ENCODE results near the gene ATG5. TPM values are rescaled to one million over a fixed set of nuclear protein-coding genes. Genes with fewer than 3 reads are reported as not detected.

ATG5 gene
- total and polyA plus RNA-seq, 2 donors (not counting 1 experiment from before 2014, with no cell fraction given) = 13.6 to 26.3 TPM

DNA sequence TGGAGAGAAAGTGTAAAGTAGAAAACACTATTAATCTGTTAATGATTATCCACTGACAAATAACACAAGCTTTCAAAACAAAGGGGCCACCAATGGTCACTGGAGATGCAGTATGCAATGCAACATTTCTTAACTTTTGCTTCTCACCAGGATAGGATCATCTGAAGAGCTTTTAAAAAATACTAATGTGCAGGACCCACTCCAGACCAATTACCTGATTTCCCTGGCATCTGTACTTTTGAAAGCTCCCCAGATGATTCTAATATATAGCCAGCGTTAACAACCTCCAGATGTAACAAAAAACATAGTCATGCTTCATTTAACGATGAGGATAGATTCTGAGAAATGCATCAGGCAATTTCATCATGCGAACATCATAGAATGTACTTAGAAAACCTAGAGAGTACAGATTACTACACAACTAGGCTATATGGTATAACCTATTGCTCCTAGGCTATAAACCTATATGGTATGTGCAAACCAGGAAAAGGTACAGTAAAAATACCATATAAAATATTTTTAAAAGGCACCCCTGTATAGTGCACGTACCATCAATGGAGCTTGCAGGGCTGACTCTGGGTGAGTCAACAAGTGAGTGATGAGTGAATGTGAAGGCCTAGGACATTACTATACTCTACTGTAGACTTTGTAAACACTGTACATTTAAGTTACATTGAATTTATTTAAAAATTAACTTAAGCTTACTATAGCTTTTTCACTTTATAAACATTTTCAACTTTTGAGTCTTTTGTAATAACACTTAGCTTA lies 69.2 kb downstream of the ATG5 start:
- DNase-seq (no peak), ATAC-seq (ENCODE audit: low read depth) (no peak)
- H3K4me3 Mint-ChIP-seq = no peak overlapping the region
- Histone ChIP-seq H3K36me3 (replicated peaks in 1 of 2; ENCODE audit: control extremely low read depth in 1 of 2, control insufficient read depth in 1 of 2, extremely low read depth in 1 of 2, insufficient read depth in 2 of 2, low read length in 1 of 2) (peaks cover 0 to 1% of the 10 kb centered on the region in 2 experiments), H3K9ac (ENCODE audit: low read length) (no peak overlapping the region), H2AFZ (ENCODE audit: insufficient read depth, low read depth, low read length, poor library complexity, severe bottlenecking) (no peak overlapping the region), H3K4me3 (ENCODE audit: control extremely low read depth in 1 of 5, extremely low read depth in 1 of 5, insufficient read depth in 1 of 5, low read depth in 2 of 5, low read length in 4 of 5) (no peak overlapping the region), H3K9me3 (ENCODE audit: control extremely low read depth in 1 of 3, control insufficient read depth in 2 of 3, insufficient read depth in 1 of 3, low read length in 2 of 3) (no peaks in the 10 kb centered on the region), H3K79me2 (ENCODE audit: control insufficient read depth, insufficient read depth, low read length) (peaks cover 17% of the 10 kb centered on the region), H3K27me3 (replicated peaks in 1 of 4; ENCODE audit: control extremely low read depth in 1 of 4, control insufficient read depth in 3 of 4, insufficient read depth in 4 of 4, low read length in 3 of 4) (no peaks in the 10 kb centered on the region), H4K20me1 (ENCODE audit: control insufficient read depth, insufficient read depth, low read length, poor library complexity, severe bottlenecking) (peaks cover 28% of the 10 kb centered on the region), H3K27ac (ENCODE audit: low read length in 2 of 2) (no peak overlapping the region), H3K4me1 (ENCODE audit: control insufficient read depth in 2 of 2, insufficient read depth in 2 of 2, low read length in 2 of 2) (no peaks in the 10 kb centered on the region), H3K4me2 (replicated peaks; ENCODE audit: low read depth, low read length, poor library complexity, severe bottlenecking) (no peak overlapping the region)
- WGBS (ENCODE audit: insufficient coverage) = no CpG with 5 or more reads among the region's 4 CpGs
- ChIA-PET POLR2A (no interaction called here), CTCF (interaction anchor here (1.0 to 1.4 kb wide), 2 partner anchors 12 to 33 kb away, joined by 3 read pairs; no protein-coding TSS in a partner anchor)
- H3K9me3 Mint-ChIP-seq (ENCODE audit: insufficient read depth) = no peaks in the 10 kb centered on the region
- TF ChIP-seq, protein P1, sequence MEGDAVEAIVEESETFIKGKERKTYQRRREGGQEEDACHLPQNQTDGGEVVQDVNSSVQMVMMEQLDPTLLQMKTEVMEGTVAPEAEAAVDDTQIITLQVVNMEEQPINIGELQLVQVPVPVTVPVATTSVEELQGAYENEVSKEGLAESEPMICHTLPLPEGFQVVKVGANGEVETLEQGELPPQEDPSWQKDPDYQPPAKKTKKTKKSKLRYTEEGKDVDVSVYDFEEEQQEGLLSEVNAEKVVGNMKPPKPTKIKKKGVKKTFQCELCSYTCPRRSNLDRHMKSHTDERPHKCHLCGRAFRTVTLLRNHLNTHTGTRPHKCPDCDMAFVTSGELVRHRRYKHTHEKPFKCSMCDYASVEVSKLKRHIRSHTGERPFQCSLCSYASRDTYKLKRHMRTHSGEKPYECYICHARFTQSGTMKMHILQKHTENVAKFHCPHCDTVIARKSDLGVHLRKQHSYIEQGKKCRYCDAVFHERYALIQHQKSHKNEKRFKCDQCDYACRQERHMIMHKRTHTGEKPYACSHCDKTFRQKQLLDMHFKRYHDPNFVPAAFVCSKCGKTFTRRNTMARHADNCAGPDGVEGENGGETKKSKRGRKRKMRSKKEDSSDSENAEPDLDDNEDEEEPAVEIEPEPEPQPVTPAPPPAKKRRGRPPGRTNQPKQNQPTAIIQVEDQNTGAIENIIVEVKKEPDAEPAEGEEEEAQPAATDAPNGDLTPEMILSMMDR (IDR thresholded peaks at IDR 0.05) = no peak
- TF ChIP-seq EZH2 (IDR thresholded peaks at IDR 0.05; ENCODE audit: borderline replicate concordance, insufficient read depth, low read depth, low read length, poor library complexity, severe bottlenecking) = no peak
- peaks cover 6% of the 10 kb centered on the region for H3K4me1 Mint-ChIP-seq
- no peak overlapping the region for H3K27ac Mint-ChIP-seq
- H3K27me3 Mint-ChIP-seq = no peaks in the 10 kb centered on the region
- intact Hi-C loops (cut with micrococcal nuclease) = no loop called here

DNA sequence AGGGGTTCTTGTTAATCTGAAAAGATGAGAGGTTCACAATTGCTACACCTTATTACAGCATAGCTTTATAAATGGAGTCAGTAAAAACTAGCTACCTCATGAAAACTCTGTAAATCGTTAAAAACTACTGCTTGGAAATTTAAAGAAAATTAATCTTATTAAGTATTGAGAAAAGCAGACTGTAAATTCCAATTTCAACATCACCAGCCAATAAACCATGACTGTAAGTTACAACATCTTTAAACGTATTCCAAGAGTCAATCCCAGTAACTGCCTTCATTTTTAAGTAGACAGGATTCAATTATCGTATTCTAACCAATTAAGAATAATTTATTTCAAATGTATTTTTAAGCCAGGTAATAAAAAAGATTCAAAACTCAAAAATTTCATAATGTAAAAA lies 70.3 kb downstream of the ATG5 start:
- H3K79me2 ChIP-seq (ENCODE audit: control insufficient read depth, insufficient read depth, low read length) = peaks cover 15% of the 10 kb centered on the region
- ATAC-seq (ENCODE audit: low read depth) = no peak
- POLR2A ChIA-PET = no interaction called here

More for the DNA sequence above, 70.3 kb downstream of the ATG5 start:
- H4K20me1 ChIP-seq (ENCODE audit: control insufficient read depth, insufficient read depth, low read length, poor library complexity, severe bottlenecking) = peaks cover 33% of the 10 kb centered on the region
- Mint-ChIP-seq H3K4me1 (peaks cover 12% of the 10 kb centered on the region), H3K27me3 (no peaks in the 10 kb centered on the region), H3K27ac (no peak overlapping the region), H3K9me3 (ENCODE audit: insufficient read depth) (no peaks in the 10 kb centered on the region), H3K4me3 (no peak overlapping the region)
- H3K4me2 ChIP-seq (replicated peaks; ENCODE audit: low read depth, low read length, poor library complexity, severe bottlenecking) = no peak overlapping the region
- H2AFZ ChIP-seq (ENCODE audit: insufficient read depth, low read depth, low read length, poor library complexity, severe bottlenecking) = no peak overlapping the region
- no CpG with 5 or more reads among the region's 3 CpGs for WGBS (ENCODE audit: insufficient coverage)
- TF ChIP-seq, protein P1 (IDR thresholded peaks at IDR 0.05) = no peak
- TF ChIP-seq EZH2 (IDR thresholded peaks at IDR 0.05; ENCODE audit: borderline replicate concordance, insufficient read depth, low read depth, low read length, poor library complexity, severe bottlenecking) = no peak
- H3K27ac ChIP-seq (ENCODE audit: low read length in 2 of 2) = no peak overlapping the region
- CTCF ChIA-PET = no interaction called here
- intact Hi-C loops (cut with micrococcal nuclease) = no loop called here
- no peak for DNase-seq
- H3K4me1 ChIP-seq (ENCODE audit: control insufficient read depth in 2 of 2, insufficient read depth in 2 of 2, low read length in 2 of 2) = no peaks in the 10 kb centered on the region
- no peak overlapping the region for H3K4me3 ChIP-seq (ENCODE audit: control extremely low read depth in 1 of 5, extremely low read depth in 1 of 5, insufficient read depth in 1 of 5, low read depth in 2 of 5, low read length in 4 of 5)
- H3K36me3 ChIP-seq (replicated peaks in 1 of 2; ENCODE audit: control extremely low read depth in 1 of 2, control insufficient read depth in 1 of 2, extremely low read depth in 1 of 2, insufficient read depth in 2 of 2, low read length in 1 of 2) = peaks cover 0 to 1% of the 10 kb centered on the region in 2 experiments
- no peak overlapping the region for H3K9ac ChIP-seq (ENCODE audit: low read length)
- H3K9me3 ChIP-seq (ENCODE audit: control extremely low read depth in 1 of 3, control insufficient read depth in 2 of 3, insufficient read depth in 1 of 3, low read length in 2 of 3) = no peaks in the 10 kb centered on the region
- no peaks in the 10 kb centered on the region for H3K27me3 ChIP-seq (replicated peaks in 1 of 4; ENCODE audit: control extremely low read depth in 1 of 4, control insufficient read depth in 3 of 4, insufficient read depth in 4 of 4, low read length in 3 of 4)

Measured in B cell (primary cell).